Measurements from ENCODE around the gene ZNF222.
A peak's percentile ranks its signal among the peaks of the same experiment; 100 is the strongest.

ZNF222 gene

GRCh38 chr19:44055870-44056269, 30.7 kb downstream of the ZNF222 start:
- DNase-seq: no peak

- no peak for DNase-seq
These were observed 34.0 kb downstream of the ZNF222 start for GRCh38 chr19:44059229-44059628.

GRCh38 chr19:44061038-44061437, 35.9 kb downstream of the ZNF222 start:
- no peak for DNase-seq

- no peak for DNase-seq
These were observed 41.1 kb downstream of the ZNF222 start for GRCh38 chr19:44066305-44066704.

- no peak for DNase-seq
These were observed 44.2 kb downstream of the ZNF222 start for GRCh38 chr19:44069415-44069814.

- peak; percentile 89 for DNase-seq
These were observed 46.8 kb downstream of the ZNF222 start, which contains the start of gene ZNF284 for GRCh38 chr19:44071824-44072542. Gene ZNF284, plus strand, starts transcription at chr19:44072159. Its CDS starts 4,231 bp downstream, at chr19:44076390.

GRCh38 chr19:44072543-44073401, 47.6 kb downstream of the ZNF222 start:
- DNase-seq: no peak

- DNase-seq: no peak
These were observed 51.1 kb downstream of the ZNF222 start for GRCh38 chr19:44076325-44076724.
